NCI-H2081 (cell line): ENCODE data around the gene CEBPA.
"Not testable (repeated sequence)": the region's sequence is repeated elsewhere in the genome, so short reads cannot be mapped to it uniquely, and the experiment has no call there.

Source experiments
- DNase-seq, 2 experiments: peaks; one replicate each; lab custom pipeline; 2025; lab: John Stamatoyannopoulos, UW

The CEBPA gene

GRCh38 chr19:33324628-33325027 lies 22.3 kb upstream of the CEBPA start:
- DNase-seq, result no peak

GRCh38 chr19:33323093-33323820 lies 20.9 kb upstream of the CEBPA start:
- no peak for DNase-seq

DNA sequence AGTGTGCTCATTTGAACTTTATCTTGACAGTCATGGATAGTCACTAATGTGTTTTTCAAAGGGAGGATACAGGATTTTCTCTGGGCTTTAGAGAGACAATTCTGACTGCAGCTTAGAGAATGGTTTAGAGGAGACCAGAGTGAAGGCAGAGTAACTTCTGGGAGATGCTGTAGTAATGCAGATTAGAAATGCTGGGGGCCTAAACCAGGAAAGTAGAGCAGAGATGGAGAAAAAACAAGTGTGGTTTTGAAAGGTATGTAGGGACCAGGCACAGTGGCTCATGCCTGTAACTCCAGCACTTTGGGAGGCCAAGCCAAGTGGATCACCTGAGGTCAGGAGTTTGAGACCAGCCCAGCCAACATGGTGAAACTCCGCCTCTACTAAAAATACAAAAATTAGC lies 18.3 kb upstream of the CEBPA start:
- no peak for DNase-seq

DNA sequence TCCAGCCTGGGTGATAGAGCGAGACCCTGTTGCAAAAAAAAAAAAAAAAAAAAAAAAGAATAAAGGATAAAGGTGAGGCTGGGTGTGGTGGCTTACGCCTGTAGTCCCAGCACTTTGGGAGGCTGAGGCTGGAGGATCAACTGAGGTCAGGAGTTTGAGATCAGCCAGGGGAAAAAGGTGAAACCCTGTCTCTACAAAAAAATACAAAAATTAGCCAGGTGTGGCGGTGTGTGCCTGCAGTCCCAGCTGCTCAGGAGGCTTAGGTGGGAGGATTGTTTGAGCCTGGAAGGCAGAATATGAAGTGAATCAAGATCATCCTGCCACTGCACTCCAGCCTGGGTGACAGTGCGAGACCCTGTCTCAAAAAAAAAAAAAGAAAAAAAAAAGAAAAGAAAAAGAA lies 15.7 kb upstream of the CEBPA start:
- DNase-seq, result not testable (repeated sequence)

- DNase-seq, result no peak
Observed at GRCh38 chr19:33317517-33317916, 15.2 kb upstream of the CEBPA start.

GRCh38 chr19:33316541-33317264 lies 14.4 kb upstream of the CEBPA start:
- no peak for DNase-seq

DNA sequence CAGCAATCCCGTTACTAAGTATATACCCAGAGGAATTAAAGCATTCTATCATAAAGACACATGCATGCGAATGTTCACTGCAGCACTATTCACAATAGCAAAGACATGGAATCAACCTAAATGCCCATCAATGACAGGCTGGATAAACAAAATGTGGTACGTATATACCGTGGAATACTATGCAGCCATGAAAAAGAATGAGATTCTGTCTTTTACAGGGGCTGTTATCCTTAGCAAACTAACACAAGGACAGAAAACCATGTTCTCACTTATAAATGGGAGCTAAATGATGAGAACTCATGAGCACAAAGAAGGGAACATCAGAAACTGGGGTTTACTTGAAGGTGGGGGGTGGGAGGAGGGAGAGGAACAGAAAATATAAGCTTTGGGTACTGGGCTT lies 10.5 kb upstream of the CEBPA start:
- not testable (repeated sequence) for DNase-seq

DNA sequence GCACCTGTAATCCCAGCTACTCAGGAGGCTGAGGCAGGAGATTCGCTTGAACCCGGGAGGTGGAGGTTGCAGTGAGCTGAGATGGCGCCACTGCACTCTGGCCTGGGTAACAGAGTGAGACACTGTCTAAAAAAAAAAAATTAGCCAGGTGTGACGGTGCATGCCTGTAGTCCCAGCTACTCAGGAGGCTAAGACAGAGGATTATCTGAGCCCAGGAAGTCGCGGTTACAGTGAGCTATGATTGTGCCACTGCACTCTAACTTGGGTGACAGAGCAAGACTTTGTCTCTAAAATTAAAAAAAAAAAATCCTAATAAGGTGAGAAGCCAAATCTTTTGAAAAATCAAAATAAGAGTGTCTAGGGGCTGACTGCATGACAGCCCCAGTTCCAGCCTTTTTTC lies 9.7 kb upstream of the CEBPA start:
- DNase-seq, result no peak

- no peak for DNase-seq
Observed at GRCh38 chr19:33311326-33311682, 9.0 kb upstream of the CEBPA start.

DNA sequence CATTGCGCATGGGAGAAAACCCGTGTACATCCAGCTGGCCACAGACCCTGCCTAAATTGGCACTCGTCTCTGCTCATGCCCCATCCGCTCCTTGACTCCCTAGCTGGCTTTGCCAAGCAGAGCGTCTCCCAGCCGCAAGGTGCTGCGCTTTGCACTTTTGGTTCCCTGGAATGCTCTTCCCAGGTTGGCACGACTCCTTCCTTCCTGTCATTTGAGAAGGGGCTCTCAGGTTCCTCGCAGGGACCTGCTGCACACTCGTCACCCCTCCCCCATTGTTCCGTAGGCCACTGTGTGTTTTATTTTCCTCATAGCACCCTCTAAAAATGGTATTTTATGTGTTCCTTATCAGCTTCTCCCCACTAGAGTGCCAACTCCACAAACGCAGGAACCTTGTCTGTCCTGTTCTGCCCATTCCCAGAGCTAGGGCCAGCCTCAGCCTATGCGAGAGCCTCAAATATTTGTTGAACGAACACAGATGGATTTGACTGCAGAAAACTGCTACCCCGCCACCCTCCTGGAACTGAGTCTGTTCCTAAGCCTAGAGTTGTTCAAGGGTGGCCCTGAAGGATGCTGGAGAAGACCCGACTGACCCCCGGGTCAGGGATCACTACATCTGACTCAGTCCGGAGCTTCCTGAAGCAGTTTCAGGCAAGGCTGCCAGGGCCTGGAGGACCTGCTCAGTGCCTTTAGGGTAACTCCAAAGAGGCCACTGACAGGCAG lies 8.4 kb upstream of the CEBPA start:
- DNase-seq, result no peak

GRCh38 chr19:33309826-33310225 lies 7.5 kb upstream of the CEBPA start:
- DNase-seq, result no peak

DNA sequence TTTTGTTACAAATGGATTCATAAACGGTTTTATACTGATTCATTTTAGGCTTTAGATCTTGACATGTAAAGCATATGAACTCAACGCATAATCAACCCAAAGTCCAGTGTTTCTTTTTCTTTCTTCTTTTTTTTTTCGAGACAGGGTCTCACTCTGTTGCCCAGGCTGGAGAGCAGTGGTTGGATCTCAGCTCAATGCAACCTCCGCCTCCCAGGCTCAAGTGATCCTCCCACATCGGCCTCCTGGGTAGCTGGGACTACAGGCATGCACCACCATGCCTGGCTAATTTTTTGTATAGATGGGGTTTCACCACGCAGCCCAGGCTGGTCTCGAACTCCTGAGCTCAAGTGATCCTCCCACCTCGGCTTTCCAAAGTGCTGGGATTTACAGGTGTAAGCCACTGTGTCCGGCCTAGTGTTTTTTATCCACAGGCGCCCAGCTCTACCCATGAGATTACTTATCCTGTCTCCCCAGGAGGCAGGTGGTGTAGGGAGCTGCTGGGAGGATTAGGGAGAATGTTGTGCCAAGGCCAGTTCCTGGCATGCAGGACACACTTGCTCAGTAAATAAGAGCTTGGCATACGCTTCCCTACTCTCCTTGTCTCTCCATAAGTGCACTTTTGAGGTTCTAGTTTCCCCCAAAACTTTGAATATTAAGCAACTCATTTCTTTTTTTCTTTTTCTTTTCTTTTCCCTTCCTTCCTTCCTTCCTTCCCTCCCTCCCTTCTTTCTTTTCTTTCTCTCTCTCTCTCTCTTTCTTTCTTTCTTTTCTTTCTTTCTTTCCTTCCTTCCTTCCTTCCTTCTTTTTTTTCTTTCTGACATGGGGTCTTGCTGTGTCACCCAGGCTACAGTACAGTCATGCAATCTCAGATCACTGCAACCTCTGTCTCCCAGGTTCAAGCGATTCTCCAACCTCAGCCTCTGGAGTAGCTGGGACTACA lies 4.8 kb upstream of the CEBPA start:
- no peak for DNase-seq

DNA sequence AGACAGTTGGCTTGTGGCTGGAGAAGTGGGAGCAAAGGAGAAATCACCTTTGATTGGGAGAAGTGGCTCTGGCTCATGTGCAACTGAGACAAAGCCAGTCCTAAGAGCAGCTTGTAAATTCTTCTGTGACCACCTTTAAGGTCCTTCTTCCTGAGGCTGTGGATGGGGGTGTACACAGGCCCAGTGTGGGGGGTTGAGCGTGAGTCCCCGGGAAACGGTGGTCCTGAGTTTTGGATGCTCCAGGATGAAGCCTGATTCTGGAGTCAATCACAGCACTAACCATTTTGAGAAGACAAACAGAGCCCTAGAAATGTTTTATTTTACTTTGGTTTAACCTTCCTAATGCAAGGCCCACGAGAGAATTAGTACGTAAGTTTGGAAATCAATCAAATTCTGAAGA lies 3.9 kb upstream of the CEBPA start:
- no peak for DNase-seq

- no peak for DNase-seq
Observed at GRCh38 chr19:33304760-33305647, 2.7 kb upstream of the CEBPA start.

GRCh38 chr19:33304371-33304759 lies 2.0 kb upstream of the CEBPA start:
- no peak for DNase-seq

- no peak for DNase-seq
Observed at GRCh38 chr19:33303791-33304345, 1.5 kb upstream of the CEBPA start.

DNA sequence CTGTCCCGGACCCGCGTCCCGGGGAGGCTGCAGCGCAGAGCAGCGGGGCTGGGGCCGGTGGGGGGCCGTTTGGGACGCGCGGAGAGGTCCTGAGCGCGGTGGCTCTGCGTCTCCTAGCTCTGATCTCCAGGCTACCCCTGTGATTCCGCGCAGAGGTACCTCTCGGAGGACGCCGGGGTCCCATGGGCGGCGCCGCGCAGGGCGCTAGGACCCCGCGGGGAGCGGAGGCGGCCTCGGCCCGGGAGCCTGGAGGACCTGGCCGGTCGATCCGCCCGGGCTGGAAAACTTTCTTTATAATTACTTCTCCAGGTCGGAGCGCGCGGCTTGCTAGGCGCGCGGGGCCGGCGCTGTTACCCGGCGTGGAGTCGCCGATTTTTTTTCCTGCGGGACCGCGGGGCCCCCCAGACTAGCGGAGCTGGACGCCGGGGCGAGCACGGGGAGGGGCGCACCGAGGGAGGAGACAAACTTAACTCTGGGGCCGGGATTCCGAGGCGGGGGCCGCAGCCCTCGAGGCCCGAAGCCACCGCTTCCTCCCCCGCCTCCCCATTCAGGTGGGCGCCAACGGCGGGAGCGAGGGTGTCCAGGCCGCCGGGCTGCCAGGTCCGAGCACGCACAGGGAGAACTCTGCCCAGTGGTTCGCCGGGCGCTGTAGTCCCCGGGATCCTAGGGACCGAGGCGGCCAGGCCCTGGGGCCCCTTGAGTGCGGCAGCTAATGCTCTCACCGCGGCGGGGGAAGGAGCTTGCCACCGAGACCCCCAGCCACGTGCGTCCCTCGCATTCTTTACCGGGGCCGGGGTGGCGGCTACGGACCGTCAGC lies 848 bp upstream of the CEBPA start:
- no peak for DNase-seq

DNA sequence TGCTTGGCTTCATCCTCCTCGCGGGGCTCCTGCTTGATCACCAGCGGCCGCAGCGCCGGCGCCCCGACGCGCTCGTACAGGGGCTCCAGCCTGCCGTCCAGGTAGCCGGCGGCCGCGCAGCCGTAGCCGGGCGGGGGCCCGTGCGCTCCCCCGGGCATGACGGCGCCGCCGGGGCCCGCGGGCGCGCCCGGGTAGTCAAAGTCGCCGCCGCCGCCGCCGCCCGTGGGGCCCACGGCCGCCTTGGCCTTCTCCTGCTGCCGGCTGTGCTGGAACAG lies 497 bp downstream of the CEBPA start:
- no peak for DNase-seq

DNA sequence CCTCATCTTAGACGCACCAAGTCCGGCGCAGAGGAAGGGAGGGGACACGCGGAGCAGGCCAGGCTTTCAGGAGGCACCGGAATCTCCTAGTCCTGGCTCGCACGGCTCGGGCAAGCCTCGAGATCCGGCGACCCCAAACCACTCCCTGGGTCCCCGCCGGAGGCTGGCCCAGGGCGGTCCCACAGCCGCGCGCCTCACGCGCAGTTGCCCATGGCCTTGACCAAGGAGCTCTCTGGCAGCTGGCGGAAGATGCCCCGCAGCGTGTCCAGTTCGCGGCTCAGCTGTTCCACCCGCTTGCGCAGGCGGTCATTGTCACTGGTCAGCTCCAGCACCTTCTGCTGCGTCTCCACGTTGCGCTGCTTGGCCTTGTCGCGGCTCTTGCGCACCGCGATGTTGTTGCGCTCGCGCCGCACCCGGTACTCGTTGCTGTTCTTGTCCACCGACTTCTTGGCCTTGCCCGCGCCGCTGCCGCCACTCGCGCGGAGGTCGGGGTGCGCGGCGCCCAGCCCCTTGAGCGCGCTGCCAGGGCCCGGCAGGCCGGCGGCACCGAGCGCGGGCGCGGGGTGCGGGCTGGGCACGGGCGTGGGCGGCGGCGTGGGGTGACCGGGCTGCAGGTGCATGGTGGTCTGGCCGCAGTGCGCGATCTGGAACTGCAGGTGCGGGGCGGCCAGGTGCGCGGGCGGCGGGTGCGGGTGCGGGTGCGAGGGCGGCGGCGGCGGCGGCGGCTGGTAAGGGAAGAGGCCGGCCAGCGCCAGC lies 1.0 kb downstream of the CEBPA start:
- no peak for DNase-seq

GRCh38 chr19:33300894-33301143 lies 1.5 kb downstream of the CEBPA start:
- no peak for DNase-seq
